H9 (cell line): ENCODE data around the gene PDE2A. TPM values are rescaled to one million over a fixed set of nuclear protein-coding genes. Genes with fewer than 3 reads are reported as not detected.

Source experiments
- DNase-seq: peaks from one replicate; pipeline ENCODE4 v3.0.0-alpha.2; 2017
- H2AFZ ChIP-seq: one replicate; pipeline ENCODE4 v1.6.1; 2013; ENCODE audit warnings: mild to moderate bottlenecking, low read length, control low read depth, moderate library complexity
- H2AK5ac ChIP-seq: 2 replicates; pipeline ENCODE4 v1.6.1; 2013; ENCODE audit warnings: low read length, control low read depth, mixed read lengths; ENCODE audit not compliant: insufficient read length
- H2BK120ac ChIP-seq: one replicate; pipeline ENCODE4 v1.6.1; 2013; ENCODE audit warnings: low read depth, mild to moderate bottlenecking, low read length, control low read depth, inconsistent platforms; ENCODE audit not compliant: poor library complexity, severe bottlenecking
- H2BK12ac ChIP-seq: 2 replicates; pipeline ENCODE4 v1.6.1; 2013; ENCODE audit warnings: low read length, control low read depth, mixed read lengths, low read depth; ENCODE audit not compliant: insufficient read length
- H2BK15ac ChIP-seq: 2 replicates; pipeline ENCODE4 v1.6.1; 2013; ENCODE audit warnings: low read depth, low read length, control low read depth
- H2BK20ac ChIP-seq: one replicate; pipeline ENCODE4 v1.6.1; 2013; ENCODE audit warnings: low read depth, mild to moderate bottlenecking, low read length, control low read depth, inconsistent platforms; ENCODE audit not compliant: poor library complexity, severe bottlenecking
- H2BK5ac ChIP-seq: 2 replicates; pipeline ENCODE4 v1.6.1; 2013; ENCODE audit warnings: low read length, control low read depth, mixed read lengths; ENCODE audit not compliant: insufficient read length
- H3K14ac ChIP-seq: 2 replicates; pipeline ENCODE4 v1.6.1; 2013; ENCODE audit warnings: low read length, control low read depth; ENCODE audit not compliant: insufficient read depth
- H3K18ac ChIP-seq: 2 replicates; pipeline ENCODE4 v1.6.1; 2013; ENCODE audit warnings: low read depth, mild to moderate bottlenecking, mixed read lengths, low read length, control low read depth; ENCODE audit not compliant: insufficient read length
- H3K23ac ChIP-seq: 2 replicates; pipeline ENCODE4 v1.6.1; 2013; ENCODE audit warnings: low read length, control low read depth, mixed read lengths, low read depth; ENCODE audit not compliant: insufficient read length
- H3K23me2 ChIP-seq: 2 replicates; pipeline ENCODE4 v1.6.1; 2013; ENCODE audit warnings: low read depth, mild to moderate bottlenecking, mixed read lengths, low read length, control low read depth; ENCODE audit not compliant: insufficient read length, poor library complexity, severe bottlenecking
- H3K27ac ChIP-seq: 2 replicates; pipeline ENCODE4 v1.5.1; 2013; ENCODE audit warnings: low read length, control low read depth, mixed read lengths, low read depth; ENCODE audit not compliant: insufficient read length
- H3K27me3 ChIP-seq: 2 replicates; pipeline ENCODE4 v1.6.1; 2013; ENCODE audit warnings: low read length, control low read depth, inconsistent platforms; ENCODE audit not compliant: insufficient read depth
- H3K4ac ChIP-seq: 2 replicates; pipeline ENCODE4 v1.6.1; 2013; ENCODE audit warnings: low read depth, mild to moderate bottlenecking, control low read depth, inconsistent platforms, low read length, moderate library complexity
- H3K4me1 ChIP-seq: 2 replicates; pipeline ENCODE4 v1.6.1; 2013; ENCODE audit warnings: low read length, control low read depth, inconsistent platforms; ENCODE audit not compliant: insufficient read depth
- H3K4me2 ChIP-seq: 2 replicates; pipeline ENCODE4 v1.6.1; 2013; ENCODE audit warnings: low read length, control low read depth, mixed read lengths; ENCODE audit not compliant: insufficient read length, insufficient read depth
- H3K56ac ChIP-seq: 2 replicates; pipeline ENCODE4 v1.6.1; 2013; ENCODE audit warnings: low read depth, mild to moderate bottlenecking, mixed read lengths, low read length, control low read depth; ENCODE audit not compliant: insufficient read length
- H3K79me1 ChIP-seq: 2 replicates; pipeline ENCODE4 v1.6.1; 2013; ENCODE audit warnings: low read depth, mild to moderate bottlenecking, moderate library complexity, low read length, control low read depth, inconsistent platforms; ENCODE audit not compliant: insufficient read depth, poor library complexity, severe bottlenecking
- H3K79me2 ChIP-seq: 2 replicates; pipeline ENCODE4 v1.6.1; 2013; ENCODE audit warnings: low read length, control low read depth, inconsistent platforms; ENCODE audit not compliant: insufficient read depth
- H3K9ac ChIP-seq: 2 replicates; pipeline ENCODE4 v1.6.1; 2013; ENCODE audit warnings: low read length, control low read depth, mixed read lengths; ENCODE audit not compliant: insufficient read length; ENCODE audit errors: extremely low read depth
- H3K9me3 ChIP-seq: one replicate; pipeline ENCODE4 v1.6.1; 2013; ENCODE audit warnings: low read depth, low read length, inconsistent platforms; ENCODE audit not compliant: control insufficient read depth
- H3T11ph ChIP-seq: one replicate; pipeline ENCODE4 v1.6.1; 2013; ENCODE audit warnings: mild to moderate bottlenecking, low read length, control low read depth, inconsistent platforms
- H4K20me1 ChIP-seq: one replicate; pipeline ENCODE4 v1.6.1; 2013; ENCODE audit not compliant: control insufficient read depth, insufficient read length, insufficient read depth
- H4K5ac ChIP-seq: 2 replicates; pipeline ENCODE4 v1.6.1; 2013; ENCODE audit warnings: low read depth, mild to moderate bottlenecking, mixed read lengths, low read length, control low read depth; ENCODE audit not compliant: insufficient read length
- H4K8ac ChIP-seq: replicated peaks from 2 replicates; pipeline ENCODE4 v1.6.1; 2013; ENCODE audit warnings: low read length, control low read depth, mixed read lengths, low read depth; ENCODE audit not compliant: insufficient read length
- H4K91ac ChIP-seq: 2 replicates; pipeline ENCODE4 v1.6.1; 2013; ENCODE audit warnings: low read depth, mild to moderate bottlenecking, moderate library complexity, mixed read lengths, low read length, control low read depth; ENCODE audit not compliant: insufficient read length
- H3K27ac Mint-ChIP-seq, 3 experiments: 2 replicates in 2 of 3; 3 replicates in 1 of 3; pipeline ENCODE4 v1.8.0; 2020 to 2021; ENCODE audit warnings: mixed read lengths in 3 of 3, mild to moderate bottlenecking in 1 of 3, moderate library complexity in 1 of 3
- H3K27me3 Mint-ChIP-seq: 2 replicates; pipeline ENCODE4 v1.8.0; 2021; ENCODE audit warnings: low read depth, mild to moderate bottlenecking, moderate library complexity, mixed read lengths
- H3K36me3 Mint-ChIP-seq, 3 experiments: 2 replicates in 2 of 3; 3 replicates in 1 of 3; pipeline ENCODE4 v1.8.0; 2020 to 2021; ENCODE audit warnings: low read depth in 3 of 3, mixed read lengths in 3 of 3; ENCODE audit not compliant: insufficient read depth in 1 of 3
- H3K4me1 Mint-ChIP-seq, 2 experiments: 2 replicates each; pipeline ENCODE4 v1.8.0; 2020; ENCODE audit warnings: mixed read lengths in 2 of 2
- H3K4me3 Mint-ChIP-seq, 2 experiments: 2 replicates in 1 of 2; 3 replicates in 1 of 2; pipeline ENCODE4 v1.8.0; 2020 to 2021; ENCODE audit warnings: mild to moderate bottlenecking in 2 of 2, mixed read lengths in 2 of 2, moderate library complexity in 1 of 2
- H3K9me3 Mint-ChIP-seq, 2 experiments: 2 replicates in 1 of 2; 3 replicates in 1 of 2; pipeline ENCODE4 v1.8.0; 2020; ENCODE audit warnings: mild to moderate bottlenecking in 2 of 2, mixed read lengths in 2 of 2, moderate library complexity in 1 of 2
- WGBS: extraction: QIAGEN DNeasy Blood & Tissue Kit; methylation state at CpG from one replicate; pipeline ENCODE4 v1.1.7; 2013; ENCODE audit warnings: missing lambda C conversion rate, low lambda C conversion rate, mixed read lengths; ENCODE audit not compliant: insufficient read length; ENCODE audit errors: extremely low coverage; 5-methylcytosine and 5-hydroxymethylcytosine counted together
- total RNA-seq: library from RNA; stranded (reverse); gene quantifications from 2 replicates; pipeline ENCODE4 v1.2.1, GENCODE V29; 2021
- TF ChIP-seq, protein P1 (sequence below): fragments of 200-600 bp; sonication (generic); conservative IDR thresholded peaks from 3 replicates; pipeline ENCODE4 v1.8.0; 2021; ENCODE audit warnings: antibody characterized with exemption, mild to moderate bottlenecking

The PDE2A gene
- total RNA-seq, 1 experiment from 2014 or later = 3.4 TPM

DNA sequence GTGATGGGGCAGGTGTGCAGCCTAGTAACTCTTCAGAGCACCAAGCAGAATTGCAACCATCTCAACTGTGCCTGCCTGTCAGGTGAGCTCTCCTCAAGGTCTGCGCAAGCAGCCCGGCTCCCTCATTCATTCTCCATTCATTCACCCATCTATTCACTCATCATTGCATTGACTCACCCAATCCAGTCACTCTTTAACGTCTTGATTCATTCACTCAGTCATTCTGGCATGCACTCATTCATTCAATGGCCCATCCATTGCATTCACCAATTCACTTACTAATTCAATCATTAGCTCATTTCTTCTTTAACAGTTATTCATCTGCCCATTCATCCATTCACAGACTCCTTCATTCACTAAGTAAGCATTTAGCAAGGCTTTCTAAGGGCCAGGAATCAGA, 111.8 kb downstream of the PDE2A start:
- no CpG with 5 or more reads among the region's 3 CpGs for WGBS

More for the DNA sequence above, 111.8 kb downstream of the PDE2A start:
- H3K56ac ChIP-seq = no peak overlapping the region
- peaks cover 6 to 7% of the 10 kb centered on the region in 2 experiments for H3K4me1 Mint-ChIP-seq
- no peak overlapping the region for H2AK5ac ChIP-seq
- H3K79me1 ChIP-seq = no peaks in the 10 kb centered on the region
- no peak overlapping the region for H4K5ac ChIP-seq
- no peaks in the 10 kb centered on the region; a peak in 2 of 5 replicates for H3K9me3 Mint-ChIP-seq
- H4K20me1 ChIP-seq = no peaks in the 10 kb centered on the region
- H2AFZ ChIP-seq = no peak overlapping the region
- no peaks in the 10 kb centered on the region for H3K23me2 ChIP-seq
- H3K4me1 ChIP-seq = no peaks in the 10 kb centered on the region
- H3K9me3 ChIP-seq = no peaks in the 10 kb centered on the region
- no peak overlapping the region for H3K27ac Mint-ChIP-seq
- no peak overlapping the region for H2BK12ac ChIP-seq
- no peak overlapping the region for H3K23ac ChIP-seq
- no peak overlapping the region for H3K4me3 Mint-ChIP-seq
- no peak for DNase-seq
- no peak overlapping the region for H3K18ac ChIP-seq
- H2BK120ac ChIP-seq = no peak overlapping the region
- H4K91ac ChIP-seq = no peak overlapping the region
- no peak overlapping the region for H2BK20ac ChIP-seq
- peaks cover 3% of the 10 kb centered on the region for H3K27me3 Mint-ChIP-seq
- no peaks in the 10 kb centered on the region for H3K27me3 ChIP-seq
- H3T11ph ChIP-seq = no peak overlapping the region
- H4K8ac ChIP-seq = no peak overlapping the region
- H2BK15ac ChIP-seq = no peak overlapping the region
- H3K79me2 ChIP-seq = no peaks in the 10 kb centered on the region
- TF ChIP-seq, protein P1, sequence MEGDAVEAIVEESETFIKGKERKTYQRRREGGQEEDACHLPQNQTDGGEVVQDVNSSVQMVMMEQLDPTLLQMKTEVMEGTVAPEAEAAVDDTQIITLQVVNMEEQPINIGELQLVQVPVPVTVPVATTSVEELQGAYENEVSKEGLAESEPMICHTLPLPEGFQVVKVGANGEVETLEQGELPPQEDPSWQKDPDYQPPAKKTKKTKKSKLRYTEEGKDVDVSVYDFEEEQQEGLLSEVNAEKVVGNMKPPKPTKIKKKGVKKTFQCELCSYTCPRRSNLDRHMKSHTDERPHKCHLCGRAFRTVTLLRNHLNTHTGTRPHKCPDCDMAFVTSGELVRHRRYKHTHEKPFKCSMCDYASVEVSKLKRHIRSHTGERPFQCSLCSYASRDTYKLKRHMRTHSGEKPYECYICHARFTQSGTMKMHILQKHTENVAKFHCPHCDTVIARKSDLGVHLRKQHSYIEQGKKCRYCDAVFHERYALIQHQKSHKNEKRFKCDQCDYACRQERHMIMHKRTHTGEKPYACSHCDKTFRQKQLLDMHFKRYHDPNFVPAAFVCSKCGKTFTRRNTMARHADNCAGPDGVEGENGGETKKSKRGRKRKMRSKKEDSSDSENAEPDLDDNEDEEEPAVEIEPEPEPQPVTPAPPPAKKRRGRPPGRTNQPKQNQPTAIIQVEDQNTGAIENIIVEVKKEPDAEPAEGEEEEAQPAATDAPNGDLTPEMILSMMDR = no peak
- H3K4me2 ChIP-seq = no peak overlapping the region
- H3K14ac ChIP-seq = no peak overlapping the region
- no peak overlapping the region for H2BK5ac ChIP-seq
- no peak overlapping the region for H3K4ac ChIP-seq
- no peak overlapping the region for H3K9ac ChIP-seq
- no peaks in the 10 kb centered on the region; a peak in 1 of 7 replicates for H3K36me3 Mint-ChIP-seq
- no peak overlapping the region for H3K27ac ChIP-seq
